NCI-H526 treated with DMSO at 0.1 percent for 48 hours (cell line): ENCODE results near the gene MBD2.
"Not testable (repeated sequence)": the region's sequence is repeated elsewhere in the genome, so short reads cannot be mapped to it uniquely, and the experiment has no call there.

Experiments
- DNase-seq: peaks from one replicate; lab custom pipeline; 2025; lab: John Stamatoyannopoulos, UW

Gene MBD2

DNA sequence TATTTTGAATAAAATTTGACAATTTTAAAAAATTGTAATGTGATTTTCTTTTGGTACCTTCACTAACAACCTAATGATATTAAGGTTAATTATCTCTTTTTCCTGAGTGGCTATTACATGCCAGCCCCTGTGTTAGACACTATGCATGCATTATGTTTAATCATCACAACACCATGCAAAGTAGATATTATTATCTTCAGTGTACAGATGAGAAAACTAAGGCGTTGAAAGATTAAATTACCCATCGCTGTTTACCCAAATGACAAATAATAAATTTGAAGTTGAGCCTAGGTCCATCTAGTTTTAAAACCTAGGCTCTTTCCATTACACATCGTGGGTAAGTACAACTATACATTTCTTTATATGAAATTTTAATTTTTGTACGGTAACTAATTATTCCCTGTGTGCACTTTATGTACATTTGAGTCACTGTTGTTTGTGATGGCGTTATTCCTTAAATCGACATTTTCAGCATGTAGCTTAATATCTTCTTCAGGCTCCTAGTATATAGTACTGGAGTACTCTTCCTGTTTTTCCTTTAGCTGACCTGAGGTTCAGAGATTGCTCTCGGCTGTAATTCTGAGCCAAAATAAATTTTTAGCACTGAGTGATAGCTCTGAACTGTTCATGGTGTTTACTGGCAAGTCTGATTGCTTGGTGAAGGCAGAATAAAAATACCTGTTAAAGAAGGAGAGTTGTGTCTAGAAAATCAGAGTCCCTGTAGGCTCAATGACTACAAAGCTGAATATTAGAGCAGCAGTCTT is 13.9 kb upstream of the MBD2 start:
- no peak for DNase-seq

DNA sequence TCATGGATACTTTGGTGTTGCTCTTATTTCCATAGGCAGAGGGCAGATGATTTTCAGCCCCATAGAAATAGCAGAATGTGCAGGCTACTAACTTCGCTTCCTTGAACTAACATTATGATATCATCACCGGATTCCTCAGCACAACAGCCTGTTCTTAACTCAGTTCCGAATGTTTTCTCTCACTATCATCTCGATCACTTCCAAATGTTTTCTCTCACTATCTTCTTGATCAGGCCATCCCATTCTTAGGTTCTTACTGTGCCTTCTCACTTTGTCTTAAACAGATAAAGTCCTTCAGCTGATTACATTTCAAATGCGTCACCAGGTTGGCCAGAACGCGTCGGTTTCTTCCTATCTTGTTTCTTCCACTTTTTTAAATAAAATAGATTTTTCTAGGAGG is 11.4 kb upstream of the MBD2 start:
- DNase-seq = no peak

DNA sequence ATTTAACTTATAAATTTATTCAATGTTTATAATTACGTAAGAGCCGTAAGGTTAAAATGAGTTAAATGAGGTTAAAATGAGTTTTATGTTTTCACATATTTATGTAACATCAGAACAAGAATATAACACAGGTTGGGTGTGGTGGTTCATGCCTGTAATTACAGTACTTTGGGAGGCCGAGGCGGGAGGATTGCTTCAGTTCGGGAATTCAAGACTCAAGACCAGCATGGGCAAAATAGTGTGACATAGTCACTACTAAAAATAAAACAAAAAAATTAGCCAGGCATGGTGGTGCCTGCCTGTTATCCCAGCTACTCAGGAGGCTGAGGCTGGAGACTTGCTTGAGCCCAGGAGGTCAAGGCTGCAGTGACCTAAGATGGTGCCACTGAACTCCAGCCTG is 9.3 kb upstream of the MBD2 start:
- no peak for DNase-seq

DNA sequence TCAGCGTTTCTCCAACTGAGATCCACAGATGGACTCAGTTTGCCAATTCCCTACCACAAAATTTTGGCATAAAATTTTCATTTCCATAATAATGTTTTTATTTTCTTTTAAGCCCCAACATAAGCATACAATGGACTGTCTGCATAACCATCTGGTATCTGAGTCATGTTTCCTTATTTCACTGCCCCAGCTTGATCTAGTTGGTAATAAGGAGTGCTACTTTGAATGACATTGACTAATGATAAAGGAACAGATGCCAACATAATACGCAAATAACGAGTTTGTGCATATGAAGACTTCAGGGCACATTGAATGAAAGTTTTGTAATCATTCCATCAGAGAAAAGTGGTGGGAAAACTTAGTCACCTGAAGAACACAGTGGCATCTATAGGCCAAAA is 8.8 kb upstream of the MBD2 start:
- peak; percentile 12 for DNase-seq

DNA sequence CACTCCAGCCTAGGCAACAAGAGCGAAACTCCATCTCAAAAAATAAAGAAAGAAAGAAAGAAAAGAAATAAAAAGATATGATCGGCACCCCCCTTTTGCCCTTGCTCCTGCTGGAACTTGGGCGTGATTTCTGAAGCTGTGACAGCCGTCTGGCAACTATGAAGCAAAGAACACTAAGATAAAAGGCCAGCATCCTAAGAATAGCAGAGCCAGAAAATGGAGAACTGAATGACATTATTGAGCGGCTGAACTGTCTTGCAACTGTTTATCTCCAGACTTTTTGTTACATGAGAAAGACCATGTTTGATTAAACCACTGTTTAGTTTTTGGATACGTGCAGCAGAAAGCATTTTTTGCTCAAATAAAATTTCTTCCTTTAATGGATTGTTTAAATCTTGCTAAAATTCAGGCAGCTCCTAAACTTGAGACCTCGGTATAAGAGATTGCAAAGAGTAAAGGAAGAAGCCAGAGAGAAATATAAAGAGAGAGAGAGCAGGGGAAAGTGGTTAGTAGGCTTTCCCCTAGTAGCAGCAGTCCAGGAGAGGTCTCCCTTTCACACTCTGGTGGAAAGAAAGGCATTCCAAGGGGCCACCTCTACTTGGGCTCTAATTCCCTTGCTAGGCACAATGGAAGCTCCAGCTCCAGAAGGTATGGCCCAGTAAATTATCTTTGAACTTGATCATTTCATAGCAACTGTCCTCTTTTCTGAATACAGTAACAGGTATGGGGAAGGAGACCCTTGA is 8.2 kb upstream of the MBD2 start:
- no peak for DNase-seq

DNA sequence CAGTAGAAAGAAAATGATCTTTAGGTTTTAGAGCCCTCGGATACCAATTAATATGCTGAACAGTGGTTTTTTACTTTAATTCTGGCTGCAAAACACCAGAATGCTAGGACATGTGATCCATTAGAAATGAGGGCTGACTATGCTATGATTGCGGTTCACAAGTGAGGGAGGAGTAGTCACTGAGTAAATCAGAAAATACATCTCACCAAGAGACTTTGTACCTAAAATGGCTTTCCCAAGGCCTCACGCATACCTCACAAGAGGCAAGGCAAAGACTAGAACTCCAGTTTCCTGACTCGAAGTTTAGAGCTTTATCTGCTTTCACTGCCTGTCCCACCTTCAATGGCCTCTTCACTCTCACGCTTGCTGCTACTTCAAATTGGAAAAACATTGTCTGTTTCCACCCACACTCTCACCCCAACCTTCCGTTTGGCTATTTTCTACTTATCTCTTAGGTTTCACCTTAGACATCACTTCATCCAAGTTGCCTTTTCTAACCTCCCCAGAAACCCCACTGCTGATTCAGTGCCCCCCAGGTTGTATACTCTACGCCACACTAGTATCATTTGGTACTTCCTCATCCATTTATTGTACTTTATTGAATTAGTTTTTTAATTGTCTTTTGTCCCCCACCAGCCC is 5.1 kb upstream of the MBD2 start:
- no peak for DNase-seq

DNA sequence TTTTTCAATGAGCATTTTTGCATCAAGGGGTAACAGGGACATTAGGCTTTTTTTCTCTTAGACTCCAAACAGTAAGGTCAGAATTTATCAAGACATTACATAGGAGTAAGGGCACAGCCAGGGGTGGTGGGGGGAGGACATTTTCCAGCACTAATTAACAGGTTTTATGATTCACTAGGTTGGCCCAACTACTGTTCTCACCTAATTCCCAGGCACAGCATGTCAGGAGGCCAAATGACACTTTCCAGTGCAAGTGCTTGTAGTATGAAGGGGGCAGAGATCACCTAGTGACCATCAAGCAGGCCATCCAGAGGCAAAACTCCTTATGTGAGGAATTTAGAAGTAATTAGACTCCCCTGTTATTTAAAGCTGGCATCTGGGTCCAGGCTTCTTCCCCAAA is 3.9 kb upstream of the MBD2 start:
- DNase-seq = no peak

DNA sequence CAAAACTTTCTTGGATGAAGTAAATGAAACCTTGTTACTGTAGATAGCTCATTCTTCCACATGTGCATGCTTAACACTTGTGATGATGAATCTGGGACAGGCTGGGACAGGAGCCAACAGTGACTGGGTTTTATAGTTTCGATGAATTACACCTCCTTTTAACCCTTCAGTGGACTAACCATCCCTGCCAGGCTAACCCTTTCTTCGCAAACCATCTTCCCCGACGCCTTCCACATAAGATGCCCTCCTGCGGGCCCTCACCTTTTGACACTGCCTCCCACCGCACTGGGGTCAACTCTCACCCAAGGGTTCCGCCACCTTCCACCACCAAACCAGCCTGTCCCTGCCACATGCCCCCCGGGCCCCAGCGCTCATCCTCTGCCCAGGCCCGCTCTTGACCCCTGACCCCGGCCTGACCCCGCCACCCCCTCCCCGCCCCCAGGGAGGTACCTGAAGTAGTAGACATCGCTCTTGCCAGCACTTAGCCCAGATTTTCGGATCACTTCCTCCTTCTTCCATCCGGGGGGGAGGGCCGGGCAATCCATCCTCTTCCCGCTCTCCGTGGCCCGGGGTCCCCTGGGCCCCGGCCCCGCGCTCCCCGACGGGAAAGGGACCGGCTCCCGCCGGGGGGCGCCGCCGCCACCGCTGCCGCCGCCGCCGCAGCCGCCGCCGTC is 764 bp downstream of the MBD2 start:
- DNase-seq = peak; percentile 43

DNA sequence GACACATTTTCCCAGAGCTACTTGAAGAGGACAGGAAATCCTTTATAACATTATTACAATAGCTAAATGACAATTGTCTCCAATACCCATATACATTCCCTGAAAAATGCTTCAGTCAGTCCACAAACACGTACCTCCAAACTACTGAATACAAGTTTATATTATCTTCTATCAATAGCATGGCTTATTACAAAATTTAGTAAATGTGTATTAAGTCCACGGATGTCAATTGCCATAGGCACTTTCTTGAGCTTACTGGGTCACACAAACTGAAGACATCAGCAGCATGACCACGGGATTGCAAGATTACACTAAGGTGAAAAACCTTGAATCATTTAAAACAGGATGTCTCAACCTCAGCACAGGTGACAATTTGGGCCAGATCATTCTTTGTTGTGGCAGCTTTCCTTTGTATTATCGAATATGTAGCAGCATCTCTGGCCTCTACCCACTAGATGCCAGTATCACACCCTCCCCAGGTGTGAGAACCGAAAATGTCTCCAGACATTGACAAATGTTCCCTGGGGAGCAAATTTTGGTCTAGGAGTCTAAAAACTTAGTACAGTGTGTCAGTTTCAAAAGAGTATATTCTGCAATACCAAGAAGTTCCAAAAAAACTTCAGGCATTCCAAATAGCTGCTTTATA is 1.4 kb downstream of the MBD2 start:
- DNase-seq = no peak

DNA sequence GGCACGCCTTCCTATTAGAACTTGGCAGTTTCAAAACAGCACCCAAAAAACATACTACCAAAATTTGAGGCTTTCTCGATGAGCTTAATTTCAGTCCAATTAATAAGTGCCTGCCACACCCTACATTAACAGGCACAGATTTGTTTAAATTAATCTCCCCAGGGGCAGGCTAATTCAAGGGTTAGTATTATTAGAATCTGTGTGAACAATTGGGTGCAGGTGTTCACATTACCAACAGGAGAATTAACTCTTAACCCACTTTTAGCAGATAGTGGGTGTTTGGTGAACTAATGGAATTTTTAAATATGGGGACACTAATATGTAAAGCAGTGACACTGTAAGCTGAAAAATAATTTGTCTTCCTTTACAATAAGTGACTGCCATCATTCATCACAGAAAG is 4.1 kb downstream of the MBD2 start:
- no peak for DNase-seq

DNA sequence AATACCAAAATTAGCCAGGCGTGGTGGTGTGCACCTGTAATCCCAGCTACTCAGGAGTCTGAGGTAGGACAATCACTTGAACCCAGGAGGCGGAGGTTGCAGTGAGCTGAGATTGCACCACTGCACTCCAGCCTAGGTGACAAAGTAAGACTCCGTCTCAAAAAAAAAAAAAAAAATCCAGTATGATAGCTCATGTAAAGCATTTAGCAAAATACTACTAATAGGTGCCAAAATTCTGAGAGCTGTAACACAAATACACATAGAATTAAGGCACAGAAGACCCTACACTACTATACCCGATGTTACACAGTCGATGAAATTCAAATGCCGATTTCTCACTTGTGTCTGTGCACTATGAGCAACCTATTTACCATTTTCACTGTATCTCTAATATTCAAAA is 5.7 kb downstream of the MBD2 start:
- DNase-seq = not testable (repeated sequence)

DNA sequence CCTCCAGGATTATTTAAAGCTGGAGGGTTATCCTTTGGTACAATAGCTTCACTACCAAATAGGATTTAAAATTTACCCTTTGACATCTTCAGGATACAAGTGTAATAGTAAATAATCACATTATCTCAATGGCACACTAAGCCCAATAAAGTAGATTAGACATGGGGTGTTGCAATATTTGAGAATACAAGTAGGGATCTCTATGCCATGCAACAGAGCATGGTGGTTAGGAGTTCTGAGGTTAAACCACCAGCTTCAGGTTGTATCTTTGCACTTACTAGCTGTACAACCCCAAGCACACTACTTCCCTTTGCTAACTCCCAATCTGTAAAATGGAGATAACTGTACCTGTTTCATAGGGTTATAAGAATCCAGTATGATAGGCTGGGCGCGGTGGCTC is 6.2 kb downstream of the MBD2 start:
- DNase-seq = no peak

DNA sequence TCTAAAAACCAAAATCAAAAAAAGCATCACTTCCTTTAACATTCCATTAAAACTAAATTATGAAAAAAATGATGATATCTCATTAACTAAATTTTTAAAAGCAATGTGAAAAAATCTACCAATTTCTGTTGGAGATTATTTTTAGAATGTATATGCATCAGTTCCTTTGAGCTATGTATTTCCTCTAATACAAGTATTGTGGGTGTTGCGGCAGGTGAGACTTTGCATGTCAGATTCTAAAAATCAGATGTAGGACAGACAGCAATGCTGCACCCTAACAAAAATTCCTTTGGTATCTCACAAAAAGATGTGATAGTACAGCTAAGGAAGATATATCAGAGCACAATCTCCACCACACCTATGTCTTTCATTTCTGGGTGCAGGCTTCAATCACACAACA is 6.8 kb downstream of the MBD2 start:
- DNase-seq = no peak

DNA sequence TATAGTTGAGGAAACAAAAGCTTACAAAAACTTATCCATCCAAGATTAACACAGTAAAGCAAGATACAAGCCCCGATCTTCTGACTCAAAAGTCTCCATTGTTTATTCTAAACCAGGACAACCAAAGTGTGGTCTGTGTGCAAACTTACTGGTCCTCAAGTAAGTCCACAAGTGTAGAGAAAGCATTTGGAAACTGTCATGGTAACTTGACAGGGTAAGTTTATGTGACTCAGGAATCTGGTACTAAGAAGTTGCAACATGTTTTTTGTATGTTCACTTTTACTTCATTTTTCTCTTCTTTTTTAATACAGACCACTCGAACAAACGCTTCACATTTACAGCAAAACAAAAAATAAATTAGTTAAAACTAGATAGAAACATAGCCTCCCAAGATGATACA is 9.4 kb downstream of the MBD2 start:
- no peak for DNase-seq

DNA sequence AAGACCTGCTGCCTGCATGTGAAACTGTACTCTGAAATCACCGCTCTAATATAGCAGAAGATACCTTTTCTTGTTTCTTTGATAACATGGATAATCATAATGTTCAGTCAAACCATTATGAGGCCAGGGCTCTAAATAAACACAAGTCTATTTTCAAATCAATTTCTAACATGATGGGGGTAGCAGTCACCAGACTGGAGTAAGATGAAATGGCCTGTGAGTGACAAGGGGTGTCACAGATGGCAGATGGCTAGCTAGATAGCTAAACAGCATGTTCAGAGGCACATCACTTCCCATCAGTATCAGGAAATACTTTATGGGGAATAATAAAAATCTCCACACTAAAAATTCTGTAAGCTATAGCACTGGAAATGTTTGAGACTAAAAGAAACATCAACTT is 14.0 kb downstream of the MBD2 start:
- DNase-seq = no peak

DNA sequence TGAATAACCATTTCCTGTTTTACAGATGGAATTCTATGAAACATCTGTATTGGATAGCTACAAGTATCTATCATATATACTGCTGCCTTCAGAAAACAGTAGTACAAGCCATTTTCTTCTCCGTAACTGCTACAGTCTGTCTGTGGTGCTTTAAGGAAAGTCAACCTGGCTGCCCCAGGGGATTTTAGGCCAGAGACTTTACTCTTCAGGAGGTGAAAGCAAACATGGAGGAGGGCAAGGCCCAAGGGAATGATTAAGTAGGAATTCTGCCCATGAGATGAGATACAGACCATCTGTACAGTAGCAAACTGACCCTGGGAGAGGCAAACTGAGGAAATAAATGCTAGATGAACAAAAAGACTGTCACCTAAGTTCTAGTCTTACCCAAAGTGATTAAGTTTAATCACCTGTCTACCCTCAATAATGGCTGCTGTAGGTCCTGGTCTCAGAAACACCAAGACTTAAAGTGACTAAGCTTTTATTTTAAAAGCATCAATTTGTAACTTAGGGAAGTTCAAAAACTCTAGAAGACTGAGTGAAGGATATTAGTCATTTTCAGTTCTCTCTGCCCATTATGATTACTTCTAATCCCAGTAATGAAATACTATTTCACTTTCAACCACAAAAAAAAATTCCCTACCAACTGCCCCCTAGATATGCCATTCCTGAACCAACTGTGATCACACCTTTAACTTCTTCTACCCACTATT is 14.8 kb downstream of the MBD2 start:
- no peak for DNase-seq

DNA sequence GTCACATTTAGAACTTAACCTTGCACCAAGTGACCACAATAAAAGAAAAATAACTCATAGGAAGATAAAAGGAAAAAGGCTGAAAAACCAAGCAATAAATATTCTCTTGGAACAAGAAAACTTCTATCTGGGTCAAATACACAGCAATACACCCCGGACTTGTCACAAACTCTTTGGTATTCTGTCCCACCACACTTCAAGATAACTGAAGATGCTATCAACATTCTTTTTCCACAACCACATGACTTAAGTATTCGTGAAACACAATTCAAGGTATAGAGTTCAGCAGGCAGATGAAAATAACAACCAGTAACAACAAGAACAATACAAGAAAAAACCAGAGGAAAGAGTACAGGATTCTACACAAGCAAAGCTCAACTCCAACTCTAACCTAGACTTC is 18.0 kb downstream of the MBD2 start:
- no peak for DNase-seq

DNA sequence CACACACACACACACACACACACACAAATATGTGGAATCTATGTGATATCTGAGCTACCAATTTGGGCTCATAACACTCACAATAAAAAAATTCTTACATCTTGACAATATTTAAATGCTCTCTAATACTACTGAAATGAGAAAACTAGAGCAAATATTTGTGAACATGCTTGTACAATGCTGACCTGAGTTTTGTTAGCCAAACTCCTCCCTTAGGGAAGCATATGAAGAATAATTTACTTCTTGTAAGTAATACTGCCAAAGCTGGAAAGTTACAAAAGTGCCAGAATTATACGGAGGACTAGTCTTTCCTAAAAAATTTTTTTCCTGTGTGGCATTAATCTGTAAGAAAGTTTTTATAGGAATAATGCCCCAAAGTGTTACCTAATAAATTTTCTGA is 18.5 kb downstream of the MBD2 start:
- DNase-seq = no peak

DNA sequence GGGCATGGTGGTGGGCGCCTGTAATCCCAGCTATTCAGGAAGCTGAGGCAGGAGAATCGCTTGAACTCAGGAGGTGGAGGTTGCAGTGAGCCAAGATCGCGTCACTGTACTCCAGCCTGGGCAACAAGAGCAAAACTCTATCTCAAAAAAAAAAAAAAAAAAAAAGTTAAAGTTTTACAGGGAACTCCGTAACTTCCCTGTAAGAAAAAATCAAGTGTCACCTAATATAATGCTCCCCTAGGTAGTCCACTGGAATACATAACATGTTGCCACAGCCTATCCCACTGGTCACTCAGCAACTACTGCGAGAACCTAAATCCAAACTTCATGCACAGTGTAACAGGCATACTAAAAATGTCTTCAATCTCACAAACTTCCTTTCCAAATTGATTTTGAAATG is 19.0 kb downstream of the MBD2 start:
- not testable (repeated sequence) for DNase-seq

DNA sequence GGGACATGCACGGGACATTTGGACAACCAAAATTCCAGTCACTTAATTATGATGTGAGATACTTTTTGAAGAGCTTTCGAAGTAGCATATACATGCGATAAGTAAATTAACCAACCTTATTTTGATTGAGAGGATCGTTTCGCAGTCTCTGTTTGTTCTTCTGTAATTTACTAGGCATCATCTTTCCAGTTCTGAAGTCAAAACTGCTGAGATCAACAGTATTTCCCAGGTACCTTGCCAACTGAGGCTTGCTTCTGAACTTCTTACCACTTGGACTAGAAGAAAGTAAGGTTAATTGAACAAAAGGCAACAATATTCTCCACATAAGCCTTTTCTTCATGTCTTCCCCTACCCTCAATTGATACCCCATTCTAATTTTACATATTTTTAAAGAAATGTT is 19.6 kb downstream of the MBD2 start:
- no peak for DNase-seq

DNA sequence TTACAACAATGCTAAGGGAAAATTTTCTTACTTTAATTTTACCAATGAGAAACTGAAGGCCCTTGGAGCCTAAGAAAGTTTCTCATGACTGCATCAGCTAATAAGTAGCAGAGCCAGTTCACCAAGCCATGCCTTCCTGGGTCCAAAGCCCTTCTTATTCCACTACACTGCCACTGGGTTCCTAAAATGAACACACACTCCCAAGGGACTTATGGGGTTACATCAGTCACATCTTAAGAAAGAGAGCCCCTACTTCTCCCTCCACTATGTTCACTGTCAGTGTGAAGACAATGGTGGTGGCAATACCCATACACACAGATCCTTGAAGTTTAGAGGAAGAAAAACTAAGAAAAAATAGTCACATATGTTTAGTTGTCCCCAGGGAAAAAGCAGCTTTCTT is 20.6 kb downstream of the MBD2 start:
- DNase-seq = no peak

DNA sequence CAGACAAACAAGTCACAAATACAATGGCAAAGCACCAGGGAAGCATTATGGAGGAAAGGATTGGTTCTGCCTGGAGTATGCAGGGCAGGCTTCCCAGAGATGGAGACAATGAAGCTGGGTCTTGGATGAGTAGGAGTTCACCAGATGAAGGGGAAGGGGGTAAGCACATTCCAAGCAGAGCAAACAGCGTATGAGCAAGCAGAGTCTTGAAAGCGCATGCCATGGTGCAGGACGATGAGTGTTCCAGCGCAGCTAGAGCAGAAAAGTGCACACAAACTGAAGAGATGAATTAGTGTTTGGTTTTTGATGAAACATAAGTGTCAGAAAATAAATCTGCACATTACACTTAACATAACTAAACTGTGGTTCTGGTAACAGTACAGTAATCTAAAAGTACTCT is 21.6 kb downstream of the MBD2 start:
- DNase-seq = no peak
